CD4-positive, alpha-beta T cell treated with Interleukin-17A for 4 hours (primary cell): ENCODE results near the gene LRCH1.

Experiments used
- DNase-seq: peaks from one replicate; pipeline ENCODE4 v3.0.0-alpha.2; 2020; ENCODE audit warnings: mixed read lengths

The LRCH1 gene

DNA sequence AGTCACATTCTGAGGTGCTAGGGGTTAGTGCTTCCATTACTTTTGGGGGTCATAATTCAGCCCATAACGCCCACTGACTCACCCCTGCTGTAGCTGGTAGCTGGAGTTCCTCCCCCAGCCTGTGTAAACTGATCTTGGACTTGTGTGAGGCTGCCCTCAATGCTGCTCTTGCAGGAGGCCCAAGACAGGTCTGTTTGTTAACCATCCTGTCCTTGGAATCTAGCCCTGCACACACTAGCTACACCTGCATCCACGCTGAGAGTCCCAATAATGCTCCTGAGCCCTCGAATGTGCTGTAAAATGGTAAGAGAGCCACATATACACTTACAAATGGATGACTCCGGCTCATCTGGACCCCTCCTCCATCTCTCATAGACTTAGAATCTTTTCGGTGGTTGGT is 9.6 kb downstream of the LRCH1 start:
- no peak for DNase-seq

DNA sequence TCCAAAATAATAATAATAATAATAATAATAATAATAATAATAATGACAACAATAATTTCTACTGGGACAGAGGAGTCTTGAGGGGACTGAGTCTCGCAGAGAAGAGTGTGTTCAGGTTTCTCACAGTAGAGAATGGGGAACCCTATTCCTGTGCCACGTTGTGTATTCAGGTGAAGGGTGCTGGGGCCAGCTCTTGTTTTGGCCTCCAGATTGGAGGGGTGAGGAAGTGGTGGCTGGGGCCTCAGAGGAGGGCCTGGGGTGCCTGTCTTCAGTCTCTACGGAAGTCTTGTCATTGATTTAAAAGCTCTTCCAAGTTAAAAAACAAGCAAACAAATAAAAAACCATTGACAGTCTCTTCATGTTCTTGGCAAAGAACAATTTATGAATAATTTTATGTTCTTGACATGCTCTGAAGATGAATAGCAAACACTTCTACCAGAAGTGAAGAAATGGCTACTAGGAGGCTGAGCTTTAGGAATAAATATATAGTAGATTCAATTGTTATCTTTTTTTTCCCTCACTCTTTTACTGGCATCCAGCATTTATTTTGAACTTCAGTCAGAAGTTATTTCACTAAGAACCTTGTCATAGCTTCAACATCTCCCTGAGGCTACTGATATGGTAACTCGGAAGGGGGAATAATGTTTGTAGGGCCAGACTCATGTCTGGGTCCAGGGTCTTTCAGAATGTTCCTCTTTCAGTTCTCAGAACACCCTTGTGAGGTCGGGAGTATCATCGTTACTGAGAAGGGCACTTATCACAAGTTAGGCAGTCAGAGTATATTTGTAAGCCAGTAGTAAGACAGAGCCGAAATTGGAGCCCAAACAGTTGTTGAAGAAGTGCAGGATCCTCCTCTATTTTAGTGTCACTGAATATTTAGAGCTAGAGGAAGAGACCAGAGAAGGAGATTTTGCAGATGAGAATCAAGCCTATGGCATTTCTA is 13.1 kb downstream of the LRCH1 start:
- no peak for DNase-seq

DNA sequence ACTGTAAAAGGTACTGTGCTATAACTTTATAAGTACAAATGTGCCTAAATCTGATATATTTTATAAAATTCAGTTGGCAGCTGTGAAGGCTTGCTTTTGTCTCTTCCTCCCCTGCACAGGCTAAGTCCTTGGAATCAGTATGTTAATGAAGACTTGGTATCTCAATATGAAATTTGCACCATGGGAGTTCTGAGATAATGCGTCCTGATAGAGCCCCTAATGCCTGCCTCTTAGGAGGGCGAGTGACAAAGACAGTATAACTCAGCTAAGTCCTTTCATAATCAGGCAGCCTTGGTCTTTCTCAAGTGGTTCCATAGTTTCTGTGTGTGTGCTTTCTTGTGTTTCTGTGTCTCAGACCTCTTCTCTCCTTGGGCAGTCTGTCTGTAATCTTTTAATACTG is 14.7 kb downstream of the LRCH1 start:
- DNase-seq, result no peak

DNA sequence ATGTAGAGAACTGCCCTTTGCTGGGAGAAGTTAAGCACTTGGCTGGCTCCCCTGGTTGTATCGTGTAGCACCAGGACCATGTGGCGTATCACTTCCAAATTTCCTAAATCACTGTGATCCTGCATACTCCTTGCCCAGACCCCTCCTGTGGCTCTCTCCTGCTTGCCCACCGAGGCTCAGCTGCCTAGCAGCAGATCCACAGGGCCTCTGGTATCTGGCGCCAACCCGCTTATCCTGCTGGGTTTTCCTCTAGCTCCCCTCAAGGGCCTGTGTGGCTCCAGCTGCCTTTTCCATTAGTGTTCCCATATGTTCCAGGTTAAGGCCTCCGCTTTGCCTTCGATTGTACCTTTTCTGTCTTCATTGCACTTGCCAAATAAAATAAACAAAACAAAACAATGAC is 16.5 kb downstream of the LRCH1 start:
- no peak for DNase-seq

DNA sequence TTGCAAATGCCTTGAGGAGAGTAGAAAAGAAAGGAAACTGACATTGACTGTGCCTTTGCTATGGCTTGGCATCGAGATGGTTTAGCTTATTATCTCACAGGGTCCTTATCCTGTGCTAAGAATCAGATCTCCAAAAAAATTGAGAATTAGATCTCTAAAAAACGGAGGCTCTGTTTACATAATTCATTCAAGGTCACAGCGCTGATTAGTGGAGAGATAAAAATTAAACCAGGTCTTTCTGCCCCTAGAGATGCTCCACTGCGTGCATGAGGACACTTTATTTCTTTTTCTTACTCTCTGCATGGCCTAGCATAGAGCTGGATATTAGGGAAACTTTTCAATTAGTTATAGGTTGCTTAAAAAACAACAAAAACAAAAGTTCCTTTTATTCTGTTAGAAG is 17.3 kb downstream of the LRCH1 start:
- DNase-seq, result no peak

DNA sequence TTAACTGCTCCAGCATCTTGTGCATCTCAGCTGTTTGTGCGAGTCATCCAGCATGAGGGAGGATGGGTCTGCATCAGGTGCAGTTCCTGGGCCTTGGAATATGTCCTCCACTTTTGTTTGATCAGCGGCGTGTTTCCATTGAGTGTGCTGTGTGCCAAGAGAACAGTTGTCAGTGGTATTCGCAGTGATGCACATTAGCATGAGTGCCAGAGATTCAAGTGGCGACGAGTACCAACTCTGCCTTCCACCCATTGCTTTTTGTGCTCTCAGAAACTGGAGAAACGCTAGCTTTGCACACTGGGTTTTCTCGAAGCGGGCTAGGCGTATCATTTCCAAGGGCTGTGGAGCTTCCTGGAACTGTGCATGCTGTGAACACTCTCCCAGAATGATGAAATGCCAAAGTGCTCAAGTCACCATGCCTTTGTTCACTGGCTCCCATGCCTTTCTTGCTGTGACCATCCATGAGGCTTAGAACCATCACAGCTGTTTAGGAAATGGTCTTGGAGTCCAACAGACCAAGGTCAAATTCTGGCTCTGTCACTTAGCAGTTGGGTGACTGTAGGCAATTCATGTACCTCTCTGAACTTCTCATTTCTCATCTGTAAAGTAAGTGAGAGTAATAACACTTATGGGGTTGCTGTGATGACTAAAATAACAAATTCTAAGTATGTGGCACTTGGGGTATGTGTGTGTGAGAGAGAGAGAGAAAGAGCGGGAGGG is 18.4 kb downstream of the LRCH1 start:
- DNase-seq, result no peak

DNA sequence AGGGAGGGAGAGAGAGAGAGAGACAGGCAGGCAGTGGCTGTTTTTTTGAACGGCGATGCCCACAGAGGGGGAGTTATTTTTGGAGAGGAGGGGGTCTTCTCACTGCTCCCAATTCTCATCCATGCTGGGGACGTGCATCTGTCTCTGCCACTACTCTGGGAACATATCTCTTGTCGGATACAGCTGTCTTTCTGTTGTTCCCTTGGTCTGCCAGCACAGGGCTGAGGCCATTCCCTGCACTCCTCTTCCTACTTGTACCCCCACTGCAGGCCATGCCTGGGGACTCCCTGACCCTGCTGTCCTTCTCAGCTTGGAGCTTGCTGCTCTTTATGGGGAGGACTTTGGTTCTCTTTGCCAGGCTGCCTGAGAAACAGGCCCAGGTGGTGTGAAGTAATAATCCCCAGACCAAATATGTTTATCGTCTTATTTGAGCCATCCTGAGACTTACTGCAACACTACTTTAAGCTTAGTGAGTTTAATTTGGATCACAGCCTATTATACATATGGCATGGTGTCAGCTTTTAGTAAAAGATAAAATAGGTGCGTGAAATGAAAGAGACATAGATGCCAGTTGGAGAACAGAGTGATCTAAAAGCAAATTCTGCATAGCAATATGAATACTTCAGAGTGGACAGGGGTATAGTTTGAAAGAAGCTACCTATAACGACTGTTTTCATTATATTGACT is 19.1 kb downstream of the LRCH1 start:
- DNase-seq, result no peak

DNA sequence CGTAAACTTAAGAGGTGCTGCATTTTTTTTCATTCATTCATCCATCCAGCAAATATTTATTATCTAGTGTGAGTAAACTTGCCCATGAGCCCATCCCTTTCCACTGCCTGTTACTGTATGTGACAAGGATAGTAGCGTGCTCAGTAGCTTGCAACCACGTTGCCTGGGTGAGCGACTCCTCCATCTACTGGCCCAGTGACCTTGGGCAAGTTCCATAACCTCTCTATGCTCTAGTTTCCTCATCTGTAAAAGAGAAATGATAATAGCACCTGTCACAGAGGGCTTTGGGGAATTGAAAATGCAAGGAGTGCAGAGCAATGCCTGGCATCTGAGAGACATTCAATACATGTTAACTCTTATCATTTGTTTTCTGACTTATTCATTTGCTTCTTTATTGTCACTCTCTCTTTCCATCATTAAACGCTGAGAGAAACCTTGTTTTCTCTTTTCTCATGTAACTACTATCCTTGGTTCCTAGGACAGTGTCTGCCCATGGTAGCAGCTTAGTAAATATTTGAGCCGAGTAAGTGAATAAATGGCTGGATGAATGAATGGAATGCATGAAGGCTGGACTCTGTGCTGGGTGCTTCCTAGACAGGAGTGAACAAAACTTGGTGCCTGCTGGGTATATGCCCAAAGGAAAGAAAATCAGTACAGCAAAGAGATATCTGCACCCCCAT is 19.9 kb downstream of the LRCH1 start:
- no peak for DNase-seq

DNA sequence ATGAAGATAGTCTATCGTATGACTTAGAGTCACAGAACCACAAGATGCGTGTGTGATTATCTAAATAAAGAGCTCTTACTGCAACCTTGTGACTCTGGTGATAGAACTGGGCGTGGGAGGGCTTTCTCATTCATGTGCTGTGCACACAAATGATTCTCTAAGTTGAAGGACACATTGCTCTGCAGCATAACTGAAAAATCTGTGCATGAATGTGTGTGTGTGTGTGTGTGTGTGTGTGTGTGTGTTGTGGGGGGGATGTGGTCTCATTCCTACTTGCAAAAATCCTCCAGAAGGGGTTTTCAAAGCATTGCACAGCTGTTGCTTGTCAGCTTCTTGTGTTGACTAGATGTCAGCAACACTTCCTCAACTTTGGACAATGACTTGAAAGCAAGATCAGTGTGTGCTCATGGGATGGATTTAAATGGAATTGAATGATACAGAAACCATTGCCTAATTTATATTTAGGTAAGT is 22.4 kb downstream of the LRCH1 start:
- DNase-seq, result no peak

DNA sequence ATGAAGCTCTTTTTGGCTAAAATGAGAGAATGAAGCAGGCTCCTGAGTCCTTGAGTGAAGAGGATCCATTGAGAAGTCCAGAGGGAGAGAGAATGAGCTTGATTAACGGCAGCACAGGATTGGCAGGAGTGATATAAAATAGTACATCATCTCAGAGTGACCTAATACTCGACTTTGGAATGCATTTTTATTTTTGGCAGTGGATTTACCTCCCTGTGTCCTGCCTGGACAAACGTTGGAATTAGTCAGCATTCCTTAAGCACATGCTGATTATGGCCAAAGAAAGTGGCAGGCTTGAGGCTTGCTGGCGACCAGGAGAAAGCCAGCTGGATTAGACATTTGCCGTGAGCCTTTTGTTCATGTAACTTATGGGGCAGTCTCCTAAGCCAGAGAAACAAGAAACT is 22.9 kb downstream of the LRCH1 start:
- no peak for DNase-seq

DNA sequence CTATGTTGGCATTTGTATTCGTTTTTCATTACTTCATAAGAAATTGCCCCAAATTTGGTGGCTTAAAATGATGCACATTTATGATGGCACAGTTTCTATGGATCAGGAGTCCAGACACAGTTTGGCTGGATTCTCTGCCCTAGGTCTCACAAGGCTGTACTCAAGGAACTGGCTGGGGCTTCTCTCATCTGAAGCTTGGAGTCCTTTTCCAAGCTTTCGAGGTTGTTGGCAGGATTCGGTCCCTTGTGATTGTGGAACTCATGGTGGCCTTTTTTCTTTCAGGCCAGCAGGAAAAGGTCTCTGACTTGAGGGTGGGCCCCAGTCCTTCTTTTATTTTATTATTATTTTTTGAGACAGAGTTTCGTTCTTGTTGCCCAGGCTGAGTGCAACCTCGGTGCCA is 23.8 kb downstream of the LRCH1 start:
- DNase-seq, result no peak

DNA sequence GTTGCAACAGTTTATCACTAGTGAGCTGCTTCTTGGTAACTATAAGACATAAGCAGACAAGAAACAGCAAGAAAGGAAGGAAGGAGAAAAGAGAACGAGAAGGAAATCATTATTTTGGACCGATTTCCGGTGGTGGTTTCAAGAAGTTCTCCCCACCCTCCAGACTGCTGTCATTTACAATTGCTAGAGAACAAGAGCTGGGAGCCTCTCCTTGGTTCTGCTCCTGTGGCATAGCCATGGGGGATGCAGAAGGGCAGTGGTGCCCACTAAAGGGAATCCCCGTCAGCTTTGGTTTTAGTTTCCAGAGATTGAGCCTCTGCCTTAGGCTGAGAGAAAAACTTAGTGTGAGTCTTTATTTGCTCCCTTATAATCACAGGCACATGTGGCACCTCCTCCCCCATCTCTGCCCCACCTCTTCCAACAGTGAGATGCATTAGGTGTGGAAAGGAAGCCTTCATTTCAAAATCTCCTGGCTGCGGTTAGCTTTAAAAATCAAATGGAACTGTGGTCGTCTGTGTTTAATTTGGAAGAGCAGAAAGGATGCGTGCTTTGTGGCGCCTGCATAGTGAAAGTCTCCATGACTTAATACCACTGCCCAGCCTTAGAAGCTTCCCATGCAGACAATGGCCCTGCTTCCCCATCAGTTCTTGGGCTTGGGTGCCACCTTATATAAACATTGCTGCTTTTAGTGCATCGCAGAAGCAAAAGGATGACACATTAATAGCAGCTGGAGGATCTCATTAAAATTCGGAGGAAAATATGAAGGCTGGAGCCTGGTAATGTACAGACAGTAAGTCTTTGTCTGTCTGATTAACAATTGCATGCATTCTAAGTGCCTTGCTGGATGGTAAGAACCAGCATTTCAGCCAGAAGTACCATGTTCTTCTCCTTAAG is 25.0 kb downstream of the LRCH1 start:
- DNase-seq, result no peak

DNA sequence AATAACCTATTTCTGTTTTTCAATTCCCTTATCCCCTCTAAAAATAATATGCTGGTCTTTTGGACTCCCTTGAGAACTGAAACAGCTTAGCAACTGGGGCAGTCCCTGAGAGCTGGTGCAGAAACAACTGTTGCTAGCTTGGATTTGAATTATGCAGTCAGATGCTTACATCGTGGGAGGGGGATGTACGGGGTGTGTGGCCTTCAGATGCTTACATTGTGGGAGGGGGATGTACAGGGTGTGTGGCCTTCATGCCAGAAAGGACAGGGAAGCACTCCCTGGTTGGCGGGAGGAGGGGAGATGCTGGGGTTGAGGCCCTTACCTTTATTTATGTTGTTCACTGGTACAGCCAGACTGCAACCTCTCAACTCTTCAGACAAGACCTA is 25.6 kb downstream of the LRCH1 start:
- DNase-seq, result no peak

DNA sequence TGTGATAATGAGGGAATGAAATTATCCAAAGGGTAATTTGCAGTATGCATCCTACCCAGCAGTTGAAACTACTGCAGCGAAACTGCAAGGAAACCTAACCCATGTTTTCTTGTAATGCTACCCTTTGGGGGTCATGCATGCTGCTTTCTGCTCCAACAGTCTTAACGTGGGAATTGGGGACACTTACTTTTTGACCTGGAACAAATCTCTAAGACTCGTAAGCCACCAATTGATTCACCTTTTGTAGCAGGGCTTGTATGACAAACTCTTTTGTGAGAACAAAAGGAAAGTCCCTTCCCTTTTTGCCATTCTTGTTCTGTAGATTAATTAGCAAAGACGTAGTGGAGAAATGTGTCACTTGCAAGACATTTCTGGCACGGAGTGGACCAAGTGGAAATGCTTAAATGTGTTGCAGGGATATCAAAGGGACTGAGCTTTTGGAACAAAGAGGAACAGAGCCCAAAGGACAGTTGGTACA is 27.4 kb downstream of the LRCH1 start:
- DNase-seq, result no peak

DNA sequence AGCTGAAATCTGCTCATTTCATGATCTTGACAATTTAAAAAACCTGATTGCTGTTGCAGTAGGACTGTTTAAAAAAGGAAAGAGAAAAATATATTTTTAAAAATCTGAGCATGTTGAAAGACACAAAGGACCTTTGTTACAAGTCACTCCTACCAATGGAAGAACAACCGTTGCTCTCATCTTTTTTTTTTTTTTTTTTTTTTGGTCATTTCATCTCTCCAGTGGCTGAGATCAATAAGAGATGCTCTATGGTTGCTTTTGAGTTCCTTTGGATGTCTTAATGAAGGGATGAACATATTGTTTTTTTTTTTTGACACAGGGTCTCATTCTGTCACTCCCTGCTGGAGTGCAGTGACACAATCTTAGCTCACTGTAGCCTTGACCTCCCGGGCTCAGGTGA is 29.2 kb downstream of the LRCH1 start:
- DNase-seq, result no peak

DNA sequence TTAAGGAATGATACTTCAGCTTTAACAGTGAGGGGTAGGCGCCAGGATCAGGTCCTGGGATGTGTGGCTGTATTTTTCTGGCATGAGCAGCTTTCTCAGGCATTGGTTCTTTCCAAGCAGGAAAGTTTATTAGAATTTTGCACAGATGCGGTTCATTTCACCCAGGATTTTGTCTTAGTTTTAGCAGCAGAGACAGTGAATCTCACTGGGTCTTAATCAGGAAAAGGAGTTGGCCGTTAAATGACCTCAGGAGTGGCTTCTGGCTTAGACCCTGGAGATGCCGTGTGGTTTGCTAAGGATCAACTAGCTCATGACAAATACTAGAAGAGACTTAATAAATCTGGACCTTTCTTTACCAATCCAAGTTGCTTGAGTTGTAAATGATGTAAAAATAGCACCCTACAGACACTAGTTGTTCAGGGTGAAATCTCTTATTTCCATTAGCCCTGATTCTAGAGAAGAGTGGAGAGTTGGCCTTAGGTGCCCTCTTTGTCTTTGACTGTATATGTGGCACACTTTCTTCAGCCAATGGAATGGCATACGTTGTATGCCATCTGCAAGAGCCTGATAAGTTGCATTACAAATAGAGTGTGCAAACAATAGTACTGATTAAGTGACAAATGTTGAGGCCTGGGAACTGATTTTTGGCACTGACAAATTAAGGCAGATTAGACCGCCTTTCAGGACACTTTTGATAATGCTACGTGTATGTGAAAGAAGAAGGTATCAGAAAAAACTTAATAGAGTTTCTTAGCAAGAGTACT is 34.0 kb downstream of the LRCH1 start:
- no peak for DNase-seq

DNA sequence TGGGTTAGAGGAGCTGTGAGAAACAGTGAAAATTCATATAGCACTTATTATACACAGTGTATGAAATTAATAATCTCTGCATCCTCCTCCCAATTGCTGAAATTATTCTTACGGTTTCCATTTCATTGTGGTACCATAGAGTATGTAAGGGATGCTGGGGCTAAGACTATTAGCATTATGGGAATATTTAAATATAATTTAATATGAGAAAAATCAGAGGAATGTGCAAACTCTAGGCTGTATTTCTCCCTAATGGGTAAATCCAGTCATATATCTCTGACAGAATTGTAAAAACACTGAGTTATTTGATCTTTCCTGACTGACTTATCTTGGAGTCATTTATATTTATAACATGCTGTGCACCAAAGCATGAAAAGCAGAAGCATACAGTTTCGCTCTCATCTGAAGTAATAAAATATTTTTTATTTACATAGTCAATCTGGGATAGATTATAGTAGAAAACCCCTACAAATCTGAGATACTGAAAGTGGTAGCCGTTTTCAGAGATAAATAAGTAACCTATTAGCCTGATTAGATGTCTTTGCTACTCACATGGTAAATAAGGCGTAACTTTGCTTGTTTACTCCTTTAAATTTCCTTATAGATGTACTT is 34.9 kb downstream of the LRCH1 start:
- DNase-seq, result no peak

DNA sequence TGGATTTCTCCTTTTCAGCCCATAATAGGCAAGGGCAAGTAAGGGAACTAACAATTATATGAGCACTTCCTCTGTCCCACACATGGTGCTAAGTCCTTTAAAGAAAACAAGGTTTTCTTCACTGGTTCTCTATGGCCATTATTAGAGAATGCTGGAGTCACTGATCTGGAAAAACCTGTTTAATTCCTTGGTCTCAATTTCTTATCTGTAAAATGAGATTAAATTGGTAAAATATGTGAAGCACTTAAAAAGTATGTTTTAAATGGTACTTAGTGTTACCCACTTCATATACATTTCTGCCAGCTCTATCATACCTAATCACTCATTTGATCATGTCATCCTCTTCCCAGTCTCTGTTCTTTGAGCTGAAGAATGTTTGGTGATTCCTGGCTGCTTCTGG is 39.4 kb downstream of the LRCH1 start:
- DNase-seq, result no peak

DNA sequence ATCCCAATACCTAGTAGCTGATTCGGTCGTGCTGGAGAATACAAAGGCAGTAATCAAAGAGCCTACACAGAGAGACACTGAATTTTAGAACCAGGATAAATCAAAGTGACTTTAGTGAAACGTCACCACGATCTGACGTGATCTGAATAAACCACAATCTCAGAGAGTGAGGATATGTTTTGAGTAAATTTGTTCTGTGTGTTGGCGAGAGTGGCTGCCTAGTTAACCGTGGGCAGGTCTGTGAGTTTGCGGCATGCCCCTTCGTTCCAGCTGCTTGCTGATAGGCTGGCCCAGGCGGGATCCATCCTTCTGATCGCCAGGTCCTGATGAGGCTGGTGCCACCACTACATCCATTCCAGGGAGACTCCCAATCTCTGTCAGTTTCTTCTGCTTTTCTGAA is 40.4 kb downstream of the LRCH1 start:
- peak; percentile 45 for DNase-seq

DNA sequence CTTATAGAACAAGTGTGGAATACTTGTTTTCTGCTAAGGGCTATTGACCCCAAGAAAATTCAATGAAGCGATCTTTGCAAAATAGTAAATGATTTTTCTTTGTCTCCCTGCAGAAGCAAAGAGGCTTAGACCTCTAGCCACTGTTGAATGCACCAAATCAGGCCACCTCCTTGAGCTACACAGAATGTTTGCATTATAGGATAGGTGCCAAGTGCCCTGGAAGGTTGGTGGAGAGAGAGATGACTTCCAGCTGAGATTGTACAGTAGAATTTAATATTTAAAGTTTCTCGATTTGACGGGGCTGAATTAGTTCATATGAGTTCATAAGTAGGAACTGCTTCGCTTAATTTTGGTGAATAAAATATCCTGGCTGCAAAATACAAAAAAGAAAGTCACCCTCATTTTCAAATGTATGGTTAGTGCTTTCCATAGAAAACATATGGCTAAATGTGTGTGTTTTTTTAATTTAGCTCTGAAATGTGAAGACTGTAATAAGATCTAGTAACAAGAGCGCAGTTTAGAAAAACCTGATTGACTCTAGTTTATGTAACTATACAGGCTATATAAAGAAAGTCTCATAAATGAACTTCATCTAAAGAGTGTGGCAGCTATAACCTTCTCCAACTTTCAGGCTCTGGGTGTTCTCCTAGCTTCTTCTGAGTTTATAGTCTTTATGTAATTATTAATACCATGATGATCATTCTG is 41.6 kb downstream of the LRCH1 start:
- no peak for DNase-seq
